ENCODE measurements around the gene MRPS27. TPM values are rescaled to one million over a fixed set of nuclear protein-coding genes. Genes with fewer than 3 reads are reported as not detected.
"Not testable (repeated sequence)": the region's sequence is repeated elsewhere in the genome, so short reads cannot be mapped to it uniquely, and the experiment has no call there.

Gene MRPS27
- total and polyA plus RNA-seq, 2 experiments from 2014 or later, result 36.4 to 58.5 TPM

- in situ Hi-C loops (cut with MboI), result no loop called here
- peaks cover 35% of the 10 kb centered on the region for H3K4me1 ChIP-seq (ENCODE audit: insufficient read depth)
- no peak for DNase-seq
- H3K79me2 ChIP-seq (ENCODE audit: insufficient read depth), result peaks cover 6% of the 10 kb centered on the region
- H3K27me3 ChIP-seq (replicated peaks; ENCODE audit: insufficient read depth), result no peaks in the 10 kb centered on the region
- H3K4me2 ChIP-seq (ENCODE audit: unreplicated experiment), result peak overlapping the region; percentile 81
- H3K9ac ChIP-seq, result peak overlapping the region; percentile 51
- TF ChIP-seq EZH2phosphoT487 (IDR thresholded peaks at IDR 0.05; ENCODE audit: insufficient read depth, low read depth) (no peak), EZH2 (IDR thresholded peaks at IDR 0.05; ENCODE audit: insufficient read depth, poor library complexity, severe bottlenecking) (no peak)
- H3F3A ChIP-seq (ENCODE audit: insufficient read depth), result peaks cover 25% of the 10 kb centered on the region
- no peaks in the 10 kb centered on the region for H4K20me1 ChIP-seq (ENCODE audit: insufficient read depth)
- no peaks in the 10 kb centered on the region for H3K9me2 ChIP-seq (ENCODE audit: insufficient read depth)
- H3K27ac ChIP-seq, result peak overlapping the region; percentile 81
- peak overlapping the region; percentile 55; the same call in 1 of the 2 replicates for H2AFZ ChIP-seq
- peak overlapping the region; percentile 40 for H3K4me3 ChIP-seq
- 72 to 82% methylated on average over 2 of the region's 2 CpGs for WGBS, 2 experiments (ENCODE audit: low coverage in 1 of 2, low lambda C conversion rate in 2 of 2, missing lambda C conversion rate in 2 of 2)
- H3K36me3 ChIP-seq (ENCODE audit: low read depth), result peaks cover 31% of the 10 kb centered on the region
- H3K9me3 ChIP-seq (ENCODE audit: low read depth), result no peaks in the 10 kb centered on the region
These were observed 6.2 kb upstream of the MRPS27 start for GRCh38 chr5:72326306-72326649.

- peak overlapping the region; percentile 55 for H2AFZ ChIP-seq
These were observed 5.7 kb upstream of the MRPS27 start for GRCh38 chr5:72325566-72326305.

GRCh38 chr5:72324189-72324825, 4.3 kb upstream of the MRPS27 start:
- Histone ChIP-seq H3K9ac (no peak overlapping the region), H4K20me1 (ENCODE audit: insufficient read depth) (no peaks in the 10 kb centered on the region), H3K4me3 (no peak overlapping the region), H2AFZ (no peak overlapping the region), H3K79me2 (ENCODE audit: insufficient read depth) (peaks cover 21% of the 10 kb centered on the region), H3F3A (ENCODE audit: insufficient read depth) (peaks cover 25% of the 10 kb centered on the region), H3K27ac (no peak overlapping the region), H3K36me3 (ENCODE audit: low read depth) (peaks cover 13% of the 10 kb centered on the region), H3K9me2 (ENCODE audit: insufficient read depth) (no peaks in the 10 kb centered on the region), H3K4me1 (ENCODE audit: insufficient read depth) (peaks cover 40% of the 10 kb centered on the region), H3K9me3 (ENCODE audit: low read depth) (no peaks in the 10 kb centered on the region), H3K4me2 (ENCODE audit: unreplicated experiment) (no peak overlapping the region), H3K27me3 (replicated peaks; ENCODE audit: insufficient read depth) (no peaks in the 10 kb centered on the region)
- DNase-seq, result peak; percentile 13
- no peak for TF ChIP-seq EZH2phosphoT487 (IDR thresholded peaks at IDR 0.05; ENCODE audit: insufficient read depth, low read depth)
- TF ChIP-seq EZH2 (IDR thresholded peaks at IDR 0.05; ENCODE audit: insufficient read depth, poor library complexity, severe bottlenecking), result no peak
- in situ Hi-C loops (cut with MboI), result no loop called here
- 81 to 84% methylated on average over 5 of the region's 5 CpGs for WGBS, 2 experiments (ENCODE audit: low coverage in 1 of 2, low lambda C conversion rate in 2 of 2, missing lambda C conversion rate in 2 of 2)

More at GRCh38 chr5:72325566-72326305, 5.7 kb upstream of the MRPS27 start:
- TF ChIP-seq EZH2 (IDR thresholded peaks at IDR 0.05; ENCODE audit: insufficient read depth, poor library complexity, severe bottlenecking) (no peak), EZH2phosphoT487 (IDR thresholded peaks at IDR 0.05; ENCODE audit: insufficient read depth, low read depth) (no peak)
- no peaks in the 10 kb centered on the region for H3K27me3 ChIP-seq (replicated peaks; ENCODE audit: insufficient read depth)
- in situ Hi-C loops (cut with MboI), result no loop called here
- H3K4me3 ChIP-seq, result peak overlapping the region; percentile 40
- H3K4me2 ChIP-seq (ENCODE audit: unreplicated experiment), result peak overlapping the region; percentile 81
- H3K9ac ChIP-seq, result peak overlapping the region; percentile 55
- peaks cover 26% of the 10 kb centered on the region for H3K36me3 ChIP-seq (ENCODE audit: low read depth)
- H4K20me1 ChIP-seq (ENCODE audit: insufficient read depth), result no peaks in the 10 kb centered on the region
- H3F3A ChIP-seq (ENCODE audit: insufficient read depth), result peaks cover 25% of the 10 kb centered on the region
- no peaks in the 10 kb centered on the region for H3K9me2 ChIP-seq (ENCODE audit: insufficient read depth)
- DNase-seq, result peak; percentile 84
- 0 to 3% methylated on average over 4 of the region's 4 CpGs for WGBS, 2 experiments (ENCODE audit: low coverage in 1 of 2, low lambda C conversion rate in 2 of 2, missing lambda C conversion rate in 2 of 2)
- peaks cover 40% of the 10 kb centered on the region for H3K4me1 ChIP-seq (ENCODE audit: insufficient read depth)
- H3K27ac ChIP-seq, result peak overlapping the region; percentile 81
- H3K9me3 ChIP-seq (ENCODE audit: low read depth), result no peaks in the 10 kb centered on the region
- H3K79me2 ChIP-seq (ENCODE audit: insufficient read depth), result peaks cover 12% of the 10 kb centered on the region

- H3K9ac ChIP-seq, result peak overlapping the region; percentile 88
- H3K9me2 ChIP-seq (ENCODE audit: insufficient read depth); H3K9me3 ChIP-seq (ENCODE audit: low read depth); H3F3A ChIP-seq (ENCODE audit: insufficient read depth); H3K36me3 ChIP-seq (ENCODE audit: low read depth); H3K27me3 ChIP-seq (replicated peaks; ENCODE audit: insufficient read depth); H4K20me1 ChIP-seq (ENCODE audit: insufficient read depth); in situ Hi-C loops (cut with MboI): not testable (repeated sequence)
- H3K4me1 ChIP-seq (ENCODE audit: insufficient read depth), result peaks cover 19% of the 10 kb centered on the region
- WGBS, 2 experiments (ENCODE audit: low coverage in 1 of 2, low lambda C conversion rate in 2 of 2, missing lambda C conversion rate in 2 of 2), result 2 to 3% methylated on average over 23 to 28 of the region's 28 CpGs
- peak overlapping the region; percentile 94 for H2AFZ ChIP-seq
- peak overlapping the region; percentile 85 for H3K4me2 ChIP-seq (ENCODE audit: unreplicated experiment)
- peak overlapping the region; percentile 99 for H3K4me3 ChIP-seq
- peak; percentile 47 for DNase-seq
- peaks cover 69% of the 10 kb centered on the region for H3K79me2 ChIP-seq (ENCODE audit: insufficient read depth)
- H3K27ac ChIP-seq, result peak overlapping the region; percentile 67
These were observed 535 bp downstream of the MRPS27 start for GRCh38 chr5:72319435-72319975.

Measured in GM23248 (cell line).